CD4-positive, alpha-beta T cell treated with Interleukin-17A for 4 hours (primary cell): ENCODE measurements around the gene TINAGL1.

Source experiments
- DNase-seq: peaks from one replicate; pipeline ENCODE4 v3.0.0-alpha.2; 2020; ENCODE audit warnings: mixed read lengths

TINAGL1 gene

GRCh38 chr1:31632649-31633048, 56.3 kb downstream of the TINAGL1 start:
- no peak for DNase-seq

GRCh38 chr1:31633117-31633516, 56.8 kb downstream of the TINAGL1 start:
- peak; percentile 19 for DNase-seq
